HG02610 (cell line): ENCODE results near the gene MOB3B.

Experiments
- ATAC-seq: cut with Tn5 transposase; IDR thresholded peaks from one replicate; pipeline ENCODE4 v1.9.1; 2021; ENCODE audit warnings: mild to moderate bottlenecking, moderate library complexity; ENCODE audit not compliant: unreplicated experiment

The MOB3B gene

GRCh38 chr9:27303219-27303618 is 226.4 kb downstream of the MOB3B start:
- no peak for ATAC-seq

GRCh38 chr9:27297050-27297449 is 232.6 kb downstream of the MOB3B start, which contains the start of gene EQTN:
TSS of gene EQTN (minus strand) at chr9:27297150. CDS start at chr9:27297055, 95 bp downstream.
- no peak for ATAC-seq

GRCh38 chr9:27293996-27294395 is 235.6 kb downstream of the MOB3B start:
- ATAC-seq = no peak

- ATAC-seq = no peak
These were observed 236.8 kb downstream of the MOB3B start for GRCh38 chr9:27292659-27293405.

GRCh38 chr9:27291292-27291691 is 238.3 kb downstream of the MOB3B start:
- ATAC-seq = no peak

GRCh38 chr9:27282269-27282668 is 247.3 kb downstream of the MOB3B start:
- ATAC-seq = no peak

- ATAC-seq = no peak
These were observed 248.8 kb downstream of the MOB3B start for GRCh38 chr9:27280860-27281259.

GRCh38 chr9:27280249-27280648 is 249.4 kb downstream of the MOB3B start:
- ATAC-seq = no peak

GRCh38 chr9:27279611-27280010 is 250.0 kb downstream of the MOB3B start:
- ATAC-seq = no peak

- ATAC-seq = no peak
These were observed 251.2 kb downstream of the MOB3B start for GRCh38 chr9:27278374-27278773.

GRCh38 chr9:27276193-27277030 is 253.2 kb downstream of the MOB3B start:
- ATAC-seq = no peak
